GM21717 (cell line): ENCODE measurements around the gene DENND1C.

Experiments used
- ATAC-seq: cut with Tn5 transposase; IDR thresholded peaks from one replicate; pipeline ENCODE4 v1.9.1; 2021; ENCODE audit warnings: mild to moderate bottlenecking, moderate library complexity; ENCODE audit not compliant: unreplicated experiment

DENND1C gene

GRCh38 chr19:6481541-6482342 lies at the start of gene DENND1C:
DENND1C (minus strand) TSS chr19:6481787; CDS start chr19:6481695, 92 bp downstream.
- peak; percentile 61 for ATAC-seq

- ATAC-seq, result no peak
Observed at GRCh38 chr19:6530386-6531162, 49.0 kb upstream of the DENND1C start, which contains the start of gene TNFSF9. TNFSF9 (plus strand) TSS chr19:6531026; CDS start chr19:6531037, 11 bp downstream.

GRCh38 chr19:6529937-6530385 lies 48.4 kb upstream of the DENND1C start:
- ATAC-seq, result no peak

GRCh38 chr19:6529351-6529750 lies 47.8 kb upstream of the DENND1C start:
- no peak for ATAC-seq

GRCh38 chr19:6528544-6529121 lies 47.0 kb upstream of the DENND1C start:
- no peak for ATAC-seq

GRCh38 chr19:6527893-6528543 lies 46.4 kb upstream of the DENND1C start:
- peak; percentile 36 for ATAC-seq

- no peak for ATAC-seq
Observed at GRCh38 chr19:6524311-6524710, 42.7 kb upstream of the DENND1C start.

GRCh38 chr19:6522712-6523111 lies 41.1 kb upstream of the DENND1C start:
- no peak for ATAC-seq

GRCh38 chr19:6521718-6522646 lies 40.4 kb upstream of the DENND1C start:
- ATAC-seq, result peak; percentile 41

GRCh38 chr19:6519289-6519688 lies 37.7 kb upstream of the DENND1C start:
- no peak for ATAC-seq

GRCh38 chr19:6518145-6518911 lies 36.7 kb upstream of the DENND1C start:
- ATAC-seq, result no peak

- ATAC-seq, result no peak
Observed at GRCh38 chr19:6516659-6517291, 35.2 kb upstream of the DENND1C start.

GRCh38 chr19:6516018-6516658 lies 34.6 kb upstream of the DENND1C start:
- no peak for ATAC-seq

- no peak for ATAC-seq
Observed at GRCh38 chr19:6514926-6515544, 33.4 kb upstream of the DENND1C start.

GRCh38 chr19:6514089-6514488 lies 32.5 kb upstream of the DENND1C start:
- no peak for ATAC-seq

GRCh38 chr19:6510618-6511017 lies 29.0 kb upstream of the DENND1C start:
- ATAC-seq, result no peak

- ATAC-seq, result no peak
Observed at GRCh38 chr19:6509118-6509971, 27.8 kb upstream of the DENND1C start.
